ENCODE data around the gene PRC1.

PRC1 gene

DNA sequence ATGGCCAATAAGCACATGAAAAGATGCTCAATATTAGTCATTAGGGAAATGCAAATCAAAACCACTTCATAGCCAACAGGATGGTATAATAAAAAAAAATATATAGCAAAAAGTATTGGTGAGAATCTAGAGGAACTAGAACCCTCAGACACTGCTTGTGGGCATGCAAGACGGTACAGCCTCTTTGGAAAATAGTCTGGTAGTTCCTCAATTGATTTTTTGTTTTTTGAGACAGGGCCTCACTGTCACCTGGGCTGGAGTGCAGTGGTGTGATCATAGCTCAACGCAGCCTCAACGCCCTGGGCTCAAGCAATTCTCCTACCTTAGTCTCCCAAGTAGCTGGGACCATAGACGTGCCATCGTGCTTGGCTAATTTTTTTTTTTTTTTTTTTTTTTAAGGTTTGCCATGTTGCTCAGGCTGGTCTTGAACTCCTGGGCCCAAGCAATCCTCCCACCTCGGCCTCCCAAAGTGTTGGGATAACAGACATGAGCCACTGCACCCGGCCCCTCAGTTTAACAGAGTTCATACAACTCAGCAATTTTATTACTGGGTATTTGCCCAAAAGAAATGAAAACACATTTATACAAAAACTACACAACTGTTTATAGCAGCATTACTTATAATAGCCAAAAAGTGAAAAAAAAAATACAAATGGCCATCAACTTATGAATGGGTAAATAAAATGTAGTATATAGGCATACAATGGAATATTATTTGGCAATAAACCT lies 5.1 kb downstream of the PRC1 start:
- in situ Hi-C loops (cut with MboI; ENCODE audit: low sequenced_read_pairs) = no loop called here

DNA sequence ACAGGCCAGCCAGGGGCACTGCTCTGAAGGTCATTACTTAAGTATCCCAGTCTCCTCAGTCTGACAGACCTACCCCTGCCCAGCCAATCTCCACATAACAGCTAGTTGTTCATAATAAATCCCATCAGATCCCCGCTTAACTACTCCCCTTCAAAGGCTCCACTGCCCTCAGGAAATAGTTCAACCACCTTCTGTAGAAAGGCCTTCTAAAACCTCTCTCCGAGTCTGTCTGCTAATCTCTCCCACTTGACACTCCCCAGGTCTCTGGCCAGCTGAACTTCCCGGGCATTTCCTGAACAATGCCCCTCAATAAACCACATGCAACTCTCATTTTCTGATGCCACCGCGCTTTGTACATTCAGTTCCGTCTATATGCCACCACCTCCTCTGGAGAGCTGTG lies 6.0 kb downstream of the PRC1 start:
- in situ Hi-C loops (cut with MboI; ENCODE audit: low sequenced_read_pairs) = no loop called here

DNA sequence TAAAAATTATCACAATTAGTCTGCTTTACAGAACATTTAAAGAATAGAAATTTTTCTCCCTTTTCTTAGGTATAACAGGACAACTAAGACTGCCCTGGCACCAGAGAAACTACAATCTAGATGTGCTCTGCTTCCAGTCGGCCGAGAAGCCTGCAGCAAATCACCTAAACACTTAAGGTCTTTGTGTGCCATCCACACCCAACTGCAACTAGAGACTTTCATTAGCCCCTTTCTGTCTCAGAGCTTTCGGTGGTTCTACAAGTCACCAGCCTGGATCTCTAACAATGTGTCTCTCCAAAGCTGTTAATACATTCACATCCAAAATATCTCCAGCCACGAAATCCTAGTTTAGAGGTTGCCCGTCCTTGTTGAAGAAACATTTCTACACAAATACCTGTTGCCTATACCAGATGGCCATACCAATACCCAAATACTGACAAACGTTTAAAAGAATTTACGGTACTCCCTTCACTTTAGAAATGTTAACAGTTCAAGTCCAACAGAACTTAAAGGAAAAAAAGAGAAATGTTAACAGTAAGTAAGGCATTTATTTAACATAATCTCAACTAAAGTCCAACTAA lies 6.7 kb downstream of the PRC1 start:
- in situ Hi-C loops (cut with MboI; ENCODE audit: low sequenced_read_pairs) = no loop called here

DNA sequence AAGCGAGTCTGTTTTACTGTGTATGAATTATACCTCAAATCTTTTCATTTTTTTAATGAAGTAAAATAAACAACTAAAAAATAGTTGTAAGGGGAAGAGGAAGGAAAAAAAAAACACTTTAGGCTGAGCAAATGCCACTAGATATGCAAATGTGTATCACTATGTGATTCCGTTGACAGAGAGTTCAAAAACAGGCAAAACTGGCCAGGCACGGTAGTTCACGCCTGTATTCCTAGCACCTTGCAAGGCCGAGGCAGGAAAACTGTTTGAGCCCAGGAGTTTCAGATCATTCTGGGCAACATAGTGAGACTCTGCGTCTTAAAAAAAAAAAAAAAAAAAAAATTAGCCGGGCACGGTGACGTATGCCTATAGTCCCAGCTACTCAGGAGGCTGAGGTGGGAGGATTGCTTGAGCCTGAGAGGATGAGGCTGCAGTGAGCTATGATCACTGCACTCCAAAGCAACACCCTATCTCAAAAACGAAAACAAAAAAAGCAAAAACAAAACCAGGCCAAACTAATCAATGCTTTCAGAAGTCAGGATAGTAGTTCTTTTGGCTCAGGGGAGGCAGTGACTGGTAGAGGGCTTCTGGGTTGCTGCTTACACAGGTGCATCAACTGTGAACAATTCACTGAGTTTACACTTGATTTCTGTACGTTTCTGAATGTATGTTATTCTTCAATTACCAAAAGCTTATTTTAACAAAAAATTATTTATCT lies 7.4 kb downstream of the PRC1 start:
- in situ Hi-C loops (cut with MboI; ENCODE audit: low sequenced_read_pairs) = no loop called here

DNA sequence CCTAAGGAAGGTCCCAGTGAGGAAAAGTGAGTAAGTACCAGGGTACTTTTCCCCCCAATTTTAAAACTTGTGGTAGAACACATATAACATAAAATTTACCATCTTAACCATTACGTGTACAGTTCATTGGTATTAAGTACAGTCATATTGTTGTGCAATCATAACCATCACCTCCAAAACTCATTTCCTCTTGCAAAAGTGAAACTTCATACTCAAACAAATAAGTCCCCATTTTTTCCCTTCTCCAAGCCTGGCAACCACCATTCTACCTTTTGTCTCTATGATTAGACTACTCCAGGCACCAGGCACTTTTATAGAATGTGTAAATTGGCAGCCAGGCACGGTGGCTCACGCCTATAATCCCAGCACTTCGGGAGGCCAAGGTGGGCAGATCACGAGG lies 12.2 kb downstream of the PRC1 start:
- in situ Hi-C loops (cut with MboI; ENCODE audit: low sequenced_read_pairs) = no loop called here

DNA sequence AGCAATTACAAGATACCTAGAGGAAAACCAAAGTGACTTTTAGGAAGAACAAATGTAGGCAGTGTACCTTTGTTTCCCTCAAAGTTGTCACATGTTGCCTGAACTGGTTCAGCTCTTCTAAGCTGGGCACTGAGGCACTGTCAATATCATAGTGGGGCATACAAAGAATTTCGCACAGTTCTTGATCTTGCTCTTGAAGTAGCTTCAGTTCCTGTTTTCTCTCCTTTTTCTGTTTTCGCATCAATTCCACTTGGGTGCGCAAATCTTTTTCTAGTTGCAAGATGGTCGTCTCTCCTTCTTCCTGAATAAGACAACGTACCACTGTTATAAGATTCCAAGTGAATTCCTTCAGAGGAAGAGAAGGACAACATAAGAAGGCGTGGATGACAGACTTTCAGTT lies 12.7 kb downstream of the PRC1 start:
- in situ Hi-C loops (cut with MboI; ENCODE audit: low sequenced_read_pairs) = no loop called here

DNA sequence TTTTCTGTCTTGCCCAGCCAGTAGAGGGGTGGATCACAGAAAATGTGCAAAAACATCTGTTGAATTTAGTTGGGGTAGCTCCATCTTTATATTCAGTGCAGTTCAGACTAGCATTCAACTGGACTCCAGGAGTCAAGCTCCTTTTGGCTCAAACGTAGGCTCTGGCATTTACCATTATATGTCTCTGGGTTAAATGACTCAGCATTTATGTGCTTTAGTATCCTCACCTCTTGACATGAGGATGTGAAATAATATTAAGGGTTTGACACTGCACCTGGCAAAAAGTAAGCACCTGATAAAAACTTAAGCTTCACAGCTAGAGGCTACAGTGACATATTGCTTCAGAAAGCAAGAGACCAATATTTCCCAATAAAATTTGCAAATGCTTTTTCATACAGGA lies 14.8 kb downstream of the PRC1 start:
- in situ Hi-C loops (cut with MboI; ENCODE audit: low sequenced_read_pairs) = no loop called here

DNA sequence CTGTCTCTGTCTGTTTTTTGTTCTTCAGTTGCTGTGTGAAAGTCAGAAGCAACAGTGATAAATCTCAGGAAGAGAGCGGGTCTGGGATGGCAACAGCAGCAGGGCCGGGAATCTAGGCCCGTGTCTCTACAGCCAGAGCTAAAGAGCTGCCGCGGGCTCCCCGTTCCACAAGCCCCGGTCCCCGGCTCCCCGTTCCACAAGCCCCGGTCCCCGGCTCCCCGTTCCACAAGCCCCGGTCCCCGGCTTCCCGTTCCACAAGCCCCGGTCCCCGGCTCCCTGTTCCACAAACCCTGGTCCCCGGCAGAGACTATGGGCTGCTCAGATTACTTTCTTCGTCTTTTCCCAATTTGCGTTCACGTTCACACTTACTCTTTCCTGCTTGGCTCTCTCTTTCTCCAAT lies 20.1 kb downstream of the PRC1 start:
- in situ Hi-C loops (cut with MboI; ENCODE audit: low sequenced_read_pairs) = no loop called here

DNA sequence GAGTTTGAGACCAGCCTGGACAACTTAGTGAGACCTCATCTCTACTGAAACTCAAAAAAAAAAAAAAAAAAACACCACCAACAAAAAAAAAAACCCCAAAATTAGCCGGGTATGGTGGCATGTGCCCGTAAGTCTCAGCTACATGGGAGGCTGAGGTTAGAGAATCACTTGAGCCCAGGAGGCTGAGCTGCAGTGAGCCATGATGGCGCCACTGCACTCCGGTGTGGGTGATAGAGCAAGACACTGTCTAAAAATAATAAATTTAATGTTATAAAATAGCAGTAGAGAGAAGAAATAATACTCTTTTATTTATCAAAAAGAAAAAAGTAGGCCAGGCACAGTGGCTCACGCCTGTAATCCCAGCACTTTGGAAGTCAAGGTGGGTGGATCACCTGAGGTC lies 22.2 kb downstream of the PRC1 start:
- in situ Hi-C loops (cut with MboI; ENCODE audit: low sequenced_read_pairs) = no loop called here

DNA sequence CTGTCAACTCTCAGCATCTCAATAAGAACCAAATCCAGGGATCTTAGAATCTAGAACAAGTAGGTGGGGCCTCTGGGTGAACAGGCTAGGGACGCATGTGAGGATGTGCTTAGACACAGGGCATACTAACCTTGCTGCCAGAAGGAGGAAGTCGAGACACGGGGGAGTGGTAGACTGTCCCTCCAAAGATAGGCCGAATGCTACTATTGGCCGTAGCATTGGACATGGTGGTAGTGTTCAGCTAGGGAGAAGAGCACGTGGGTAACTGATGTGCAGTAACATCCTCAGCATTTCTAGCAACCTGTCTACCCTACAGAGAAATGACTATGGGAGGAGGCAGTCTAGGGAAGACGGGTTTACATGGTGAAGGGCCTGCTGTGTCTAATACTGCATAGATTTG lies 24.1 kb downstream of the PRC1 start:
- in situ Hi-C loops (cut with MboI; ENCODE audit: low sequenced_read_pairs) = no loop called here

DNA sequence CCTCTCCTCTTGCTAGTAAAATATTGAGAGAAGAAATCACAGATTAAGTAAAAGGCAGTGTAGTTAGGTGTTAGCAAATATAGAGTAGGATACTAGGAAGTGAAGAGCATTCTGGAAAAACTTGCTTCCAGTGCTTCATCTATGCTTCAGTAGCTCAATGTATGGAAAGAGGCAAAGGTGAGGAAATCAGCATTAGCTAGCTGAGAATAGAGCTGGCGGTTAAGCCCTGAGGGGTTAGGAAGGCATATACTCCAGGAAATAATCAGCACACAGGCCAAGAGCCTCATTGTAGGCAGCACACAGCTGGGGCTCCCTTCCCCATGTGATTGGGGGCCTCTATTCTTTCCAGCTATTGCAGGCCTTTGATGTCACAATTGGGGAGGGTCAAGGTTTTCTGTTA lies 25.9 kb downstream of the PRC1 start:
- in situ Hi-C loops (cut with MboI; ENCODE audit: low sequenced_read_pairs) = no loop called here

DNA sequence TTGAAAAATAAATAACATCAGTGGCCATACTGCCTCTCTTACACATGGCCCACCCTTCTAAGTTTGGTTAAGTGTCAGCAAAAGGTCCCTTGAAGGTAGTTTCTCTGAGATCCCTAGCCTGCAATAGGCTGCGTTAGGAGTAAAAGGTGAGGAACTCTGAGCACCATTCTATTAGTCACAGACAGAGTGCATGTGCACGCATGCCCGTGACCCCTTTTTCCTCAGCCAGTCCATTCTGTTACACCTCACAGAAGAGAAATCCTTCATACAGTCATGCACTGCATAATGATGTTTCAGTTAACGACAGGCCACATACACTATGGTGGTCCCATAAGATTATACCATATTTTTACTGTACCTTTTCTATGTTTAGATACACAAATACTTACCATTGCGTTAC lies 27.1 kb downstream of the PRC1 start:
- in situ Hi-C loops (cut with MboI; ENCODE audit: low sequenced_read_pairs) = no loop called here

DNA sequence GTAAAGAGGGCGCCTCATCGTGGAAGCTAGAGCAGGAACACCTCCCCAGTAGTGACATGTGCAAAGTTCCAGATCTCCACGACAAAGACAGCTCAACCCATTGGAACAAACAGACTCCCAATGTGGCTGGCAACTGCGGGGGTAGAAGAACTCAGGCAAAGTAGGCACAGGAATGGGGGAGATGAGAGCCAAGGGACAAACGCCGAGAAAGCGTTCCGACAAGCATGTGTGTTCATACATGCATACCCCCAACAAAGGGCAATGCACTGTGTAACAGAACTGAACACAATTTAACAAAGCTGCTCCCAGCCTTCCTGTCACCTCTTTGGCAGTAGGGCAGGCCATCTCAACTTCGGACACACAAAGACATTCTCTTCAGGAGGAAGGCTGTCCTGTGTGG lies 28.1 kb downstream of the PRC1 start:
- in situ Hi-C loops (cut with MboI; ENCODE audit: low sequenced_read_pairs) = no loop called here

DNA sequence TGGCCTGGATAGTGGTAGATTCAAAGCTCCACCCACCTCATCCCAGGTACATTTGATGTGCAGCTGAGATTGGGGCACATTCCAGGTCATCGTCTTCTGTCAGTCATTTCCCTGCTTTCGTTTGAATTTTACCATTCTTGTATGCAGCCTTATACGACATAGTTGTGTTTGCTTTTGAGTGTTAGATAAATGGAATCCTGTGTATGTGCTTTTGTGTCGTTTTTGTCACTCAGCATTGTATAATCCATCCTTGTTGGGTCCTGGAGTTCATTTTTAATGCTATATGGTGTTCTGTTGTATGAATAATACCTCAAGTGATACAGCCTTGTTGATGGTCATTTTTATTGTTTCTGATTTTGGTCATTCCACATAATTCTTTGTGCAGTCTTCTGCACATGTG lies 32.3 kb downstream of the PRC1 start:
- in situ Hi-C loops (cut with MboI; ENCODE audit: low sequenced_read_pairs) = no loop called here

DNA sequence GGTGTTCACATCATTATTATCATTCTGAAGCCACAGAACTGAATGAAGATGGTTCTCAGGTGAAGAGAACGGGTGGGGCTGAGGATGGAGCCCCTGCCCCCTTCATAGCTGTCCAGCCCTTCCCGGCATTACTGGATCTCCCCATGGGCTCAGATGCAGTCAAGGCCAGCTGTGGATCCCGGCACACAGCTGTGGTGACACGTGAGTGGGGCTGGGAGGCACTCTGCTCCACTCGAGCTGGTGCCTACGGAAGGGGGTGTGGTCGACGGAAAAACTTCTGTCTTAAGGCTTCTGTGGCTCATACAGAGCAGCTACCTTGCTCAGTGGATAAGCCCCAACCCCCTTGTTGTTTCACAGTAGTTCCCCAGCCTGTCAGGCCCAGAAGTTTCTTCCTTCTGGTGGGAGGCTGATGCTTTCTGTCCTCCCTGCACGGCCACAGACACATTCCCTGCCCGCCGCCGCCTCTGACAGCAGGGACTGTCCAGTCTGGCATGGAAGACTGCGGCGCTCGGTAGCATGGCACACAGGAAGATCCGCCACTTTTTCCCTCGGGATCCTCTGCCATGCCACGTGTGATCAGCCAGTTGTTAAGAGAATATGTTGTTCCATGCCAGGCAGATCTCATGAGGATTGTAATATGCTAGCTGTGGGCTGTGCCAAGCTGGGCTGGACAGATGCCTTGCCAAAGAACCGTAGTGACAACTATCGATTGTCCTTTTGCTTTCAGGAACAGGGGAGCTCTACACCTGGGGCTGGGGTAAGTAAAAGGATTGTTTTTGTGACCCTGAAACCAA lies 33.8 kb downstream of the PRC1 start:
- in situ Hi-C loops (cut with MboI; ENCODE audit: low sequenced_read_pairs) = no loop called here

DNA sequence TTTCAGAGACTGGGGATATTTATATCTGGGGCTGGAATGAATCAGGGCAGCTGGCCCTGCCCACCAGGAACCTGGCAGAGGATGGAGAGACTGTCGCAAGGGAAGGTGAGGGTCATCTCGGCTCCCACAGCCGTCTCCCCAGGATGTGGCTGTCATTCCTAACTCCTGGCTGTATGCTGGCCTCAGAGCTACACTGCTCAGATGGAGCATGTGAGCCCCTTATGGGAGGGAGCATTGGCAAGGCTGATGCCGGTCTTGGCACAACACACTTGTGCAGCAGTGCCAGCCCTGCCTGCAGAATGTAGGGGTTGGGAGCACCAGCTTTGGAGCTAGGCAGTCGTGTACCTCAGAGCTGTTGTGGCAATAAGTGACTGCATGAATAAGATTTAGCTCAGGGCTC lies 34.4 kb downstream of the PRC1 start:
- in situ Hi-C loops (cut with MboI; ENCODE audit: low sequenced_read_pairs) = no loop called here

DNA sequence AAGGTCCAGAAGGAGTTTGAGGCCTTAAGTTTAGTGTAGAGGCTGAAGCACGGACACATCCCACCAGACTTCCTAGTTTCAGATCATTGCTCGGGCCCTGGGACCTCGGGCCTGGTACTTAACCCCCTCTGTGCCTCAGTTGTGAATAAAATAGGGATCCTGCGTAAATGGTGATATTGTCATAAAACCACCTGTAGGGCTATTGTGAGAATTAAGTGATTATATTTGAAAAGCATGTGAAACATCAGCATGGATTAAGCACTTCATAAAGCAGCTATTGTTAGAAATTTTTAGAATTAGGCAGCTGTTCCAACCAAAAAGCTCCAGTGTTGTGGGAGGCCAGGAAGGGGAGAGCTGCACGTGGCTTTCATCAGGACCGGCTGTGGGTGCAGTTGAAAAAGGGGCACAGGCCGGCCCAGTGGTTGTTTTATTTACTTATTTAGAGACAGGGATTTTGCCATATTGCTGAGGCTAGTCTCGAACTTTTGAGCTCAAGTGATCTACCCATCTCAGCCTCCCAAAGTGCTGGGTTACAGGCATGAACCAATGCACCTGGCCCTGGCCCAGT lies 35.2 kb downstream of the PRC1 start:
- in situ Hi-C loops (cut with MboI; ENCODE audit: low sequenced_read_pairs) = no loop called here

DNA sequence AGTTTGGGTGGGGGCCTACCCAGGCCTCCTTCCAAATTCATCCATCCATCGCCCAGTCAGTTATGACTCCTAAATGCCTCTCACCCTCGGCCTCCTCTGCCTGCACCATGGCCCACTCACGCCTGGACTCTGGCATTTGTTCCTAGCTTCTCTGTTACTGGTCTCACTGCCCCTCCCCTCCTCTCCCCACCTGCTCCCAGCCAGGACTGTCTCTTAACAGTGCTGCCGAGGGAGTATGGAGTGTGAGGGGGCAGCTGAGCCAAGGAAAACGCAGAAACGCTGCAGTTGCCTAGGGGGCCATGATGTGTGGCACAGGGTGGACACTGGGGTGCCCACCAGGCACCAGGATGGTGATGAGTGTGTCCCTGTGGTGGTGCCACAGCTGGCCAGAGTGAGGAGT lies 36.5 kb downstream of the PRC1 start:
- in situ Hi-C loops (cut with MboI; ENCODE audit: low sequenced_read_pairs) = no loop called here

DNA sequence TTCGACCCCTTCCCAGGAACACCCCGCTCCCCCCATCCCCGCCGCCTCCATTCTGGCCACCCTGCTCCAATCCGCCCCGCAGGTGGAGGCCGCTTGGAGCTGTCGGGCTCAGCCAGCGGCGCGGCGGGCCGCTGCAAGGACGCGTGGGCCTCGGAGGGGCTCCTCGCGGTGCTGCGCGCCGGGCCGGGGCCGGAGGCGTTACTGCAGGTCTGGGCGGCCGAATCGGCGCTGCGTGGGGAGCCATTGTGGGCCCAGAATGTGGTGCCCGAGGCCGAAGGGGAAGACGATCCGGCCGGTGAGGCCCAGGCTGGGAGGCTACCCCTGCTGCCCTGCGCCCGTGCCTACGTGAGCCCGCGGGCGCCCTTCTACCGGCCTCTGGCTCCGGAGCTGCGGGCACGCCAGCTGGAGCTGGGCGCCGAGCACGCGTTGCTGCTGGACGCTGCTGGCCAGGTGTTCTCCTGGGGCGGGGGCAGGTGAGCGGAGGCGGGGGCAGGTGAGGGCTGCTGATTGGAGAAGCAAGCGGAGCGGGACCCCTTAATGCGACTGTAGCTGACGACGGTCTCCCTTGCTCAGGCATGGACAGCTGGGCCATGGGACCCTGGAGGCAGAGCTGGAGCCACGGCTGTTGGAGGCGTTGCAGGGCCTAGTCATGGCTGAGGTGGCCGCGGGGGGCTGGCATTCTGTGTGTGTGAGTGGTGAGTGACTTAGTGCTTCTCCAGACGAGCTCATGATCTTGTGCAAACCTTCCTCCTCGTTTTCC lies 37.1 kb downstream of the PRC1 start:
- in situ Hi-C loops (cut with MboI; ENCODE audit: low sequenced_read_pairs) = no loop called here

DNA sequence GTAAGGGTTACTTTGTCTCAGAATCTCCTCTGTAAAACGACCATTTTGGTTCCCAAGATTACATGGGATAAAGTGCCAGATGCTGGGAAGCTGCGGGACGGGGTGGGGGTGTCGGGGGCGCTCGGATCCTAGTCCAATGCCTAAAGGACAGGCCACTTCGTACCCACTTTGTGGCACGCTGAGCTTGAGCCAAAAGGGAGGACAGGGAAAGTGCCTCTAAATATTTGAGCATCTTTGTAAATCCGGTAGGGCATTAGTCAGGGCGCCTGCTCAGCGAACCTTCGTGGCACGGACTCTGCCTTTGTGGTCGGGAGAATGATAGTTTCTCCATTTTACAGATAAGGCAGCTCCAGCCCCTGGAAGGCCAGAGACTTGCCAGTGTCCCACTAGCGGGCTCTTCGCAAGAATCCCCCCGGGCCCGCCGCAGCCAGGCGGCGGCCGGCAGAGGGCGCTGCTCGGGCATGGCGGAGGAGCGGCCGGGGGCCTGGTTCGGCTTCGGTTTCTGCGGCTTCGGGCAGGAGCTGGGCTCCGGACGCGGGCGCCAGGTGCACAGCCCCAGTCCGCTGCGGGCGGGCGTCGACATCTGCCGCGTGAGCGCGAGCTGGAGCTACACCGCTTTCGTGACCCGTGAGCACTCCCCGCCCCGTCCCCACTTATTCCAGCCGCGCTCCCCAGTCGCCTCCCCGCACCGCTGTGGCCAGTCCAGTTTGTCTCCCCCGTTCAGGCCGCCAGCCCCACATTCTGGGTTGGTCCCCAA lies 37.9 kb downstream of the PRC1 start:
- in situ Hi-C loops (cut with MboI; ENCODE audit: low sequenced_read_pairs) = no loop called here

Data from hTERT RPE-1 (cell line).